Uterus (tissue), 2 donors: ENCODE results near the gene CD53.

ENCODE experiments used
- CTCF ChIP-seq, 4 experiments: fragments of 200-600 bp in 2 of 4; fragments of 450-650 bp in 2 of 4; sonication (generic) in 2 of 4; IDR thresholded peaks; one replicate each; pipeline ENCODE4 v1.5.1; 2016 to 2019; ENCODE audit warnings: antibody characterized with exemption in 4 of 4, mild to moderate bottlenecking in 2 of 4, moderate library complexity in 1 of 4
- POLR2A ChIP-seq, 2 donors: fragments of 450-650 bp; IDR thresholded peaks; one replicate each; pipeline ENCODE4 v1.6.1; 2016; ENCODE audit warnings: antibody characterized with exemption in 2 of 2, mild to moderate bottlenecking in 1 of 2, moderate library complexity in 1 of 2

- TF ChIP-seq POLR2A (IDR thresholded peaks at IDR 0.05) (no peak), CTCF (IDR thresholded peaks at IDR 0.05) (no peak)
Measured at GRCh38 chr1:110888049-110888448, 15.1 kb downstream of the CD53 start.
